Right lung (tissue), 10 donors: ENCODE results near the gene RRP1. TPM values are rescaled to one million over a fixed set of nuclear protein-coding genes. Genes with fewer than 3 reads are reported as not detected.

Experiments used
- DNase-seq, 2 donors: peaks; one replicate each; pipeline ENCODE4 v3.0.0-alpha.2; 2013
- long read RNA-seq, 8 donors: transcript quantifications; one replicate each; lab custom pipeline, GENCODE V29; 2026
- polyA plus RNA-seq, 5 donors: library from polyadenylated mRNA; unstranded; fragments of 120-200 nt; gene quantifications; one replicate each; pipeline versions ENCODE4 v1.2.1 to v1.2.3, GENCODE V29; 2013; ENCODE audit warnings: inconsistent platforms in 1 of 5, low replicate concordance in 1 of 5; ENCODE audit not compliant: insufficient read length in 5 of 5, insufficient read depth in 1 of 5

Gene RRP1, protein sequence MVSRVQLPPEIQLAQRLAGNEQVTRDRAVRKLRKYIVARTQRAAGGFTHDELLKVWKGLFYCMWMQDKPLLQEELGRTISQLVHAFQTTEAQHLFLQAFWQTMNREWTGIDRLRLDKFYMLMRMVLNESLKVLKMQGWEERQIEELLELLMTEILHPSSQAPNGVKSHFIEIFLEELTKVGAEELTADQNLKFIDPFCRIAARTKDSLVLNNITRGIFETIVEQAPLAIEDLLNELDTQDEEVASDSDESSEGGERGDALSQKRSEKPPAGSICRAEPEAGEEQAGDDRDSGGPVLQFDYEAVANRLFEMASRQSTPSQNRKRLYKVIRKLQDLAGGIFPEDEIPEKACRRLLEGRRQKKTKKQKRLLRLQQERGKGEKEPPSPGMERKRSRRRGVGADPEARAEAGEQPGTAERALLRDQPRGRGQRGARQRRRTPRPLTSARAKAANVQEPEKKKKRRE
- polyA plus RNA-seq, result 10 to 100 TPM; 21.6 to 29.6 (median 25.7) TPM
- long read RNA-seq, donor 1, transcript RRP1-207 (13 exons, 3,022 nt), result major isoform, 6 of 6 reads
- long read RNA-seq, donor 1, partial matches to known transcripts, result 0 of 6 reads
- long read RNA-seq, donor 1, other reads (novel, unspliced or antisense), result 0 of 6 reads
- long read RNA-seq, donor 2, partial matches to known transcripts, result 0 of 2 reads
- long read RNA-seq, donor 2, other reads (novel, unspliced or antisense), result 0 of 2 reads
- long read RNA-seq, donor 3, partial matches to known transcripts, result 0 of 3 reads
- long read RNA-seq, donor 3, other reads (novel, unspliced or antisense), result 0 of 3 reads
- long read RNA-seq, donor 4, partial matches to known transcripts, result 6 of 10 reads
- long read RNA-seq, donor 4, other reads (novel, unspliced or antisense), result 0 of 10 reads
- long read RNA-seq, donor 5, transcript RRP1-207 (13 exons, 3,022 nt), result major isoform, 16 of 17 reads
- long read RNA-seq, donor 5, partial matches to known transcripts, result 0 of 17 reads
- long read RNA-seq, donor 5, other reads (novel, unspliced or antisense), result 0 of 17 reads
- long read RNA-seq, donor 6, transcript RRP1-207 (13 exons, 3,022 nt), result major isoform, 6 of 6 reads
- long read RNA-seq, donor 6, partial matches to known transcripts, result 0 of 6 reads
- long read RNA-seq, donor 6, other reads (novel, unspliced or antisense), result 0 of 6 reads
- long read RNA-seq, donor 7, partial matches to known transcripts, result 0 of 3 reads
- long read RNA-seq, donor 7, other reads (novel, unspliced or antisense), result 0 of 3 reads
- long read RNA-seq, donor 8, partial matches to known transcripts, result 0 of 4 reads
- long read RNA-seq, donor 8, other reads (novel, unspliced or antisense), result 0 of 4 reads

DNA sequence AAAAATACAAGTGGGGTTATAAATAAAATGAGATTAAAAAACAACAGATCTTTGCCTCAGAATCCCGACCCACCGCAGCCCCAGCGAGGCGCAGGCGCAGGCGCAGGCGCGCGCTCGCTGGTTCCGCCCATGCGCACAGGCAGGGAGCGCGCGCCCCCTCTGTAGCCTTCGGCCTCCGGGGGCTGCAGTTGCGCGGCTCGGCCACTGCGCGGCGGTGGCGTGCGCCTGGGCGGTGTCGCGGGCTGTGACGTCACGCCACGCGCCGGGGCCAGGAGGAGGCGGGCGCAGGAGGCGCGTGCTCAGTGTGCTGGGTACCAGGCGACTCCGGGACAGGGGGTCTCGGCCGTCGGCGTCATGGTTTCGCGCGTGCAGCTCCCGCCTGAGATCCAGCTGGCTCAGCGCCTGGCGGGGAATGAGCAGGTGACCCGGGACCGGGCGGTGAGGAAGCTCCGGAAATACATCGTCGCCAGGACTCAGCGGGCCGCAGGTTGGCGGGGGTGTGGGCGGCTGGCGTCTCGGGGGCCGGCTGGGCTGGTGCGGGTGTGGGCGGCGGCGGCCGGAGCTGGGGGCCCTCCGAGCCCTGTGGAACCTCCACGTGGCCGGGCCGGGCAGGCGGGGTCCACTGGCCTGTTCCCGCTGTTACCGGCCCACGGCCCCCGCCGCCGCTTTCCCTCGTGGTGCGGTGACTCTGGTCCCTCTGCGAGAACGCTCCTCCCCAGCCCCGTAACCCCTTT is at the start of gene RRP1:
Gene RRP1 (plus strand): TSS at position 302 of the 734 bp plus-strand sequence. CDS start 53 bp downstream, at position 355.
- DNase-seq, result peak; percentile 94 to 96

DNA sequence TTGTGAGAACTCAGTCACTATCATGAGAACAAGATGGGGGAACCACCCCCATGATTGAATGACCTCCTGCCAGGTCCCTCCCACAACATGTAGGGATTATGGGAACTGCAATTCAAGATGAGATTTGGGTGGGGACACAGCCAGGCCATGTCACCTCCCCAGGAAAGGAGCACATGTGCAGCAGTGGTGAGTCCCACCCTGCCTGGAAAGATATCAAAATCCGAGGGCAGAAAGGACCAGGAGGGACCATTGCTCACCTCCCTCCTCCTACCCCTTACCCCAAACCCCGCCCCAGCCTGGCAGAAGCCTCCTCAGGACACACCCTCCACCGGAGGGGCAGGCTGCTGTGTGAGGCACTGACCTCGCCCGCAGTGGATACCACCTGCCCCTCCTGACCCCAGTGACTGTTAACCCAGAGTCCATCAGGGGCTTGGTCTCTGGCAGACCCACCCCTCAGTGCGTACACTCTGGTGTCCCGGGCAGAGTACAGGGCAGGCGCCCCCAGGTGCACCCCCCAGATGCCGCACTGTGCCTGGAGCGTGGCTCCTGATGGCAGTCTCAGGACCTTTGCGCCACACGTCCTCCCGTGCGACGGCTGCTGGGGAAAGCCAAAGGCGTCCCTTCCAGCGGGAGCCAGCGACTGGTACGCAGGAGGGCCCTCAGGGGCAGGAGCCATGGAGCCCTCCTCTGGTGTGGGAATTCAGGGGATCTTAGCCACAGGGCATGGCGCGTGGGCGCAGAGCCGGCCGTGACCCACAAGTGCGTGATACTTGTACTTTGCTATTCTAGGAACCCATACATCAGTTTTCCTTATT is 49.5 kb upstream of the RRP1 start:
- DNase-seq, result no peak

GRCh38 chr21:43740497-43741156 is 48.8 kb upstream of the RRP1 start:
- DNase-seq, result peak; percentile 55 to 70

DNA sequence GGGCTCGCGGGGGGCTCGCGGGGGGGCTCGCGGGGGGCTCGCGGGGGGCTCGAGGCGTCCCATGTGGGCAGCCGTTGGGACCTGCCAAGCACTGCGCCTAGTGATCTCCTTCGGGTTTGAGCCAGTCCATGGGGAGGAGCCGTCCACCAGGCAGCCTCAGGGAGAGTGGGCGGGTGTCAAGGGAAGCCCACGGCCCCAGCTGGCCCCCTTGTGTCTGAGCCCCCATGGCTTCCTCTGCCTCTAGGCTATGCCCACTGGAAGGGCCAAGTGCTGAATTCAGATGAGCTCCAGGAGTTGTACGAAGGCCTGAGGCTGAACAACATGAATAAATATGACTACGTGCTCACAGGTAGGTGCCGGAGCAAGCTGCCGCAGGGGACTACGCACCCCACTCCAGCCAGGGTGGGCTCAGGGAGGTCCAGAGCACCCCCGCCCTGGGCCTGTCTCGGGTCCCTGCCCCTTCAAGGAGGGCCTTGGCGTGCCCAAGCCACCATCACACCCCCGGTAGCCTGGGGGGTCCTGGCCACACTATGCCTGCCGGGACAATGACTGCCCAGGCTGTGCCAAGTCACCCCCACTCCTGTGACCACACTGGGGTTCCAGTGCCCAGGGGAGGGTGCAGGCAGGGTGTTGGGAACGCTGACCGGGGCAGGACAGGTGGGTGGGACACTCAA is 47.8 kb upstream of the RRP1 start:
- DNase-seq, result no peak

- DNase-seq, result no peak
These were observed 45.4 kb upstream of the RRP1 start for GRCh38 chr21:43743947-43744346.

DNA sequence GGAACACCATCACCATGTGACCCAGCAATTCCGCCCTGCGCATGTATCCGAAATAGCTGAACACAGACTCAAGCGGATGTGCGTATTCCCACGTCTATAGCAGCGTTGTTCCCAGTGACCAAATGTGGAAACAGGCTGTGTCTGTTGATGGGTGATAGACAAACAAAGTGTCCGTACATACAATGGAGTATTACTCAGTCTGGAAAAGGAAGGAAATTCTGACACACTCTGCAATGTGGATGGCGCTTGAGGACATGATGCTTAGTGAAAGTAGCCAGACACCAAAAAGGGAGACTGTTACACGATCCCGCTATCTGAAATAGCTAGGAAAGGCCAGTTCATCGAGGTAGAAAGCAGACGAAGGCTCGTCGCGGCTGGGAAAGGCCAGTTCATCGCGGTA is 44.7 kb upstream of the RRP1 start:
- no peak for DNase-seq

DNA sequence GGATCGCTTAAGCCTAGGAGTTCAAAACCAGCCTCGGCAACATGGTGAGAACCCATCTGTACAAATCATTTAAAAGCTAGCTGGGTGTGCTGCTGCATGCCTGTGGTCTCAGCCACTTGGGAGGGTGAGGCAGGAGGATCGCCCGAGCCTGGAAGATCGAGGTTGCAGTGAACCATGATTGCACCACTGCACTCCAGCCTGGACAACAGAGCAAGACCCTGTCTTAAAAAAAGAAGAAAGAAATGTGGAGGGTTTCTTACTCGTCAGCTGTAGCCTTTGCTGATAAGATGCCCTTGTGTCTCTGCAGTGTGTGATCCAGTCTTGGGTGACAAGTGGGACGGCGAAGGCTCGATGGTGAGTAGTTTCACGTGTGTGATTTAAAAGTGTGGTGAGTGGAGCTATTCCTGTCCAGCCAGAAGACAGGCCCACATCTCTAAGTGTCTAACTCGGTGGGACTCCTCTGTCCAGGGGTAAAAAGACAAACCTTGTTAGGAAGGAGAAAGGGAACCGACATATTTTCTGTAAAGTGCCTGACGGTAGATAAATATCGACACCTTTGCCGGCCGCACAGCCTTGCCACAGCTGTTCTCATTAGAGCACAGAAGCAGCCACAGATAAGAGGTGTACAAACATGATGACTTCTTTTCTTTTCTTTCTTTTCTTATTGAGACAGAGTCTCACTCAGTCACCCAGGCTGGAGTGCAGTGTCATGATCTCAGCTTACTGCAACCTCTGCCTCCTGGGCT is 43.4 kb upstream of the RRP1 start:
- DNase-seq, result no peak

- DNase-seq, result no peak
These were observed 40.8 kb upstream of the RRP1 start for GRCh38 chr21:43748622-43749021.

GRCh38 chr21:43749651-43750262 is 39.6 kb upstream of the RRP1 start:
- DNase-seq, result no peak

DNA sequence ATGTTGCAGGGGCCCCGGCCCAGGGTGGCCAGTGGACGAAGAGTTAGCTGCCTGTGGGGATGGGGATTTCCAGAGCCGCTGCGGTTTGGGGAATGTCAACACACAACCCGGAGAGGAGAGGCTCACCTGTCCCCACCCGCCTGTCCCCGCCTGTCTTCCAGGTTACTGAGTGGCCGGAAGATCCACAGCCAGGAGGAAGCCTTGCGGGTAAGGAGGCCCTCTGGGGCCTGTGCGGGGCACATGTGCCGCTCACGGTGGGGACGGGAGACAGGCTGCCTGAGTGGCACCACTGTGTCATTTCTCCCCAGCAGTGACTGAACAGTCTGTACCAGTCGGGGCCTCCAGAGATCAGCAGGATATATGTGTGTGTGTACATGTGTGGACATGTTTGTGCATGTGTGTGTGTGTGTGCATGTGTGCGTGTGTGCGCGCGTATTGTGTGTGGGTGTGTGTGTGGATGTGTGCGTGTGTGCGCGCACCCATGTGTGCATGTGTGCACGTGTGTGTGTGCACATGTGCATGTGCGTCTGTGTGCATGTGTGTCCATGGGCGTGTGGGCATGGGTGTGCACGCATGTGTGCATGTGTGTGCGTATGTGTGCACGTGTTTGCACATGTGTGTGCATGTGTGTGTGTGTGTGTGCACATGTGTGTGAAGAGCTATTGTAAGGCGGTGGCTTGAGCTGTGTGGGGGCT is 38.9 kb upstream of the RRP1 start:
- no peak for DNase-seq

- no peak for DNase-seq
These were observed 37.3 kb upstream of the RRP1 start for GRCh38 chr21:43751955-43752591.

- no peak for DNase-seq
These were observed 36.5 kb upstream of the RRP1 start for GRCh38 chr21:43752758-43753438.

DNA sequence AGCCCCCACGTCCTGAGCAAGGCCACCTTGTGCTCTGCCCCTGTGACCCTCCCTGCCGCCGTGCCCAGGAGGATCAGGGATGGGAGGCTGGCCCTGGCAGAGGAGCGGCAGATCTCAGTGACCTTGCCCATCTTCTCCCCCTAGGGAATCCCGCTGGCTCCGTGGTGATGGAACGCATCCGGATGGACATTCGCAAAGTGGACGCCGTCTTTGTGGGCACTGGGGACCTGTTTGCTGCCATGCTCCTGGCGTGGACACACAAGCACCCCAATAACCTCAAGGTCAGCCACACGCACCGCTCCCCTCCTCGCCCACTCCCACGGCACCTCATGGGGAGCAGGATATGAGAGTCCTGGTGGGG is 36.0 kb upstream of the RRP1 start:
- no peak for DNase-seq

DNA sequence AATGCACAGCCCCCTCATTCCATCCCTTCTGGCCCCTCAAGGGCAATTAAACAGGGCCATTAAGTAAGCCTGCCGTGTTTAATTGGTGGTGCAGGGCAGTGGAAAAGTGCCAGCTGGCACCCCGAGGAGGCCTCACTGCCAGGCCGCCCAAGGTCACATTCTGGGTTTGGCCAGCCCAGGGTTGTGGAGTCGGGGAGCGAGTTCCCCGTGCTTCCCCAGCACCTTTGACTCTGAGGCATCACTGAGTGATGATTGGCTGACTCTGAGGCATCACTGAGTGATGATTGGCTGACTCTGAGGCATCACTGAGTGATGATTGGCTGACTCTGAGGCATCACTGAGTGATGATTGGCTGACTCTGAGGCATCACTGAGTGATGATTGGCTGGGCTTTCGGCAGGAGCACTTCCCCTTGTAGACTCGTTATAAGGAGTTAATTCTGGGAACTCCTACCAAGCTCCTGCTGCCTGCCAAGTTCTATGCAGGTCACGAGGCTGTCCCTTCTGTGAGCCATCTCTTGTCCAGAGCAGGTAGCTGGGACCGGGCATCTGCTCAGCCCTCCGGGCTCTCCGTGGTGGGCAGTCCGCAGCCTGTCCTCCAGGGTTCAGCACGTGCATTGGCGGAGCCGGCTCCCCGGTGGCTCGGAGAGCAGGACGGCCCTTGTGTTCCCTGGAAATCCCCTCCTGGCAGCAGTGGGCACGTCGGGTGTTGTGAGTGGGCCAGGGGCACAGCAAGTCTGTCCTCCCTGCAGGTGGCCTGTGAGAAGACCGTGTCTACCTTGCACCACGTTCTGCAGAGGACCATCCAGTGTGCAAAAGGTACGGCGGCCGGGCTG is 34.2 kb upstream of the RRP1 start:
- no peak for DNase-seq
